GM19463 (cell line): Measurements from ENCODE around the gene CTSC.
A peak's percentile ranks its signal among the peaks of the same experiment; 100 is the strongest.
"Not testable (repeated sequence)": the region's sequence is repeated elsewhere in the genome, so short reads cannot be mapped to it uniquely, and the experiment has no call there.

ENCODE experiments used
- ATAC-seq: cut with Tn5 transposase; IDR thresholded peaks from one replicate; pipeline ENCODE4 v1.9.1; 2021; ENCODE audit warnings: mild to moderate bottlenecking, moderate library complexity; ENCODE audit not compliant: unreplicated experiment

CTSC gene

DNA sequence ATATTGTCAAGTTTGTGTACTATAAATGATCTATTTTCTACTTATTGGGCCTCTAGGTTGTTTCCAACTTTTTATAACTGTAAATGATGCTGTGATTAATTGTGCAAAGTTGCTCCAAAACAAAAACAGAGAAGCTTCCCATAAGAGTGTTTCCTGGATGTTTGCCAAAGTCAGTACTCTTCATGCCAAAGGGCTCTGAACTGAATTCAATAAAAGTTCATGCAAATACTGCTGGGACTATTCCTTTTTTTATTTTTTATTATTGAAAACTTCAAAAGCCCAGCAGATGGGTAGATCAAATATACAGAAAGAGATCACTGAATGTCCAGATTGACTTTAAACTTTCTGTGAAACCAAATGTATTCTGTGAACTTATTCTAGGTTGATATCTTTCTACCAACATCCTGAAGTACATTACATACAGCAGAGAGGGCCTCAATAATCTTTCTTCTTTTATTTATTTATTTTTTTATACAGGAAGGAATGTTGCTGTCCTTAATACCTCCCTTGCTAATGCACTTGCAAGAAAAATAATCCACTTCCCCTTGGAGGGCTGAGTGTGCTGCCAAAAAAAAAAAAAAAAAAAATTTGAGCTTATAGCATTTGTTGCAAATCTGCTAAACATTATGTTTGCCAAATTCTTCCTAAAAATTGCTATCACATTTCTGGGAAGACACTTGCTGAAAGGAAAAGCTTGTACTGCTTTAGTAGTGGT, 53.0 kb downstream of the CTSC start:
- ATAC-seq = no peak

DNA sequence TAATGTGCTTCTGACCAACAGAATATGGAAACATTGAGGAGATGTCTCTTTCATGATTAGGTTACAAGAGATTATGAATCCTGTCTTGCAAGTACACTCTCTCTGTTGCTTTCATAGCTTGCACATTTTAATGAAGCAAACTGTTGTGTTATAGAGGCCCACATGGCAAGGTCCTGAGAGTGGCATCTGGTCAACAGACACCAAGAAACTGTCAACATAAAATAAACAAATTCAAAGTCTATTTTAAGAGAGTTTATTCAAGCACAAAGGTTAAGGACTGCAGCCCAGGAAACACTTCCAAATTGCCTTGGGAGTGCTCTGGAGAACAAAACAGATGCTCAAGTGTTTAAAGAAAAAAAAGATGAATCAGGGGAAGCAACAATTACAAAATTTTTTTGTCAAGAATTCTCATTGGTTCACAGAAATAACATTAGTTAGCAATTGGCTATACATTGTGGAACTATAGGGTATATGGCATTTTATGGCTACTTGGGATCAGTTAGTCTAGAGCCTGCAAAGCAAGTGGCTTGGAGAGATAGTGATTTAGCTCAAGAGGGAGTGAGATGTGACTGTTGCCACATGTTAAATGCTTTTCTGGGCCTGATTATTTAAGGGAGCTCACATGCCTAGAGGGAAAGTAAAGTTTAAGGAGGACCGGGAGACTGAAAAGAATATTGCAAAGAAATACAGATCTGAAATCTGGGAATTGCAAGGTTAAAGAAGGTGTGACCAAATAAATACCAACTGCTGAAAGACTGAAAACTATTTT, 54.6 kb downstream of the CTSC start:
- ATAC-seq = no peak

DNA sequence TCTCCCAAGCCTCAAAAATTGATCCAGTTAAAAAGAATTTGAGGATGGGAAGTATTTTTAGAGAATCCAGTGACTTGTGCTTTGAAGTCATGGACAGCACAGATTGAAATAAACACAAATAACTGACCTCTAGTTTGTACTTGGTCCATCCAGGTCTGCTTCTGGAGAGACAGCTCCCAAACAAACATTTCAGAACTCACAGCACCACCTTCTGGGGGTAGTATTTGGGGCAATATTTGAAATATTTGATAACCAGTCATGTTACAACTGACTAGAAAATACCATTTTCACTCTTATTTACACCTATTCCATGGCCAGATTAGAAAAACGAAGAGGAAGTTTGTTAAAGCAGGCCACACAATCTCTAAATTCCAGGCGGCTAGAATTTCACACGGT, 56.2 kb downstream of the CTSC start:
- ATAC-seq = no peak

DNA sequence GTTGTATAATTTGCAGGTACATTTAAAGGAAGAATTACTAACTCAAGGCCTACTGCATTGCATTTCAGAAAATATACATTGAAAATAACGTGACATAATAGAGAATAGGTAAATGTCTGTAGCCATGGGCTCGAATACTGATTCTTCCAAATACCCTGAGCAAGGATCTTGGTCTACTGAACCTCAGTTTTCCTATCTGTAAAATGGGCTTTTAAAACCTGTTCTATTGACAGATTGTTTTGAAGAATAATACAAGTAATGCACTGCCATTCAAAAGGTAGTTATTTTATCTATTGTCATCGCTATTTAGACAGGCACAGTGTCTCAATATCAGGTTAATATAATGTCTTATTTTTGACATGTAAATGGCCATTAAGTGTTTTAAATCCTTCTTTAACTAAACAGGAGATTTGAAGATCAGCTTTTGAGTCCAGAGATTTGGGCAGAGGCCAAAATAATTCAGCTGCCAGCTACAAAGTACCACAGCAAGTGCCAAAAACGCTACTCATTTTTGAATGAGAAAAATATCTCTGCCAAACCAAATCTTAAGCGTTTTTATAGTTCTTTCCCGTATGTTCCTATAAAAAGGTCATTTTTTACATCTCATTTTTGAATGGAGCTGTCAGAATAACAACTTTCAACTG, 56.7 kb downstream of the CTSC start:
- no peak for ATAC-seq

DNA sequence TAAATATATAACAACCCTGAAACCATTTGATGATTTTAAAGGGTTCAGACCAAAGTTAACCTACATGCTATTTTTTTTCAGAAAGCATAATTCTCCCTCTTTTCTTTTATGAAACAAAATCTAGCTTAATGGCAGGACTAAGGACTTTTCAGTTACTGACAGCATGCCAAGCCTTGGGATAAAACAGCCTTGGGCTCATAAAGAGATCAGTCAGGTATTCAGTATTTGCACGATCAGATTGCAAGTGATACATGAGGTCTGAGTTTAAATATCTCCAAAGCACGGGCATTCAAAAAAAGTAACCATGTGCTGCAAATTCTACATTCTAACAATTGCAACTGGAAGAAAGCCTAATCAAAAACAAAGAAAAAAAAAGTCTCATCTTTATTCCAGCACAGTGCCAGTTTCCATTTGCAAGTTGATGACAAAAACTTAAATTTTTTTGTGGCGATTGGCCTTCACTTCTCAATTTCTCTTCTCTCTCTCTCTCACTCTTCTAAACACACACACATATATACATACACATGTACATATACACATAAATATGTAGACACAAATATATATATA, 60.1 kb downstream of the CTSC start:
- no peak for ATAC-seq

DNA sequence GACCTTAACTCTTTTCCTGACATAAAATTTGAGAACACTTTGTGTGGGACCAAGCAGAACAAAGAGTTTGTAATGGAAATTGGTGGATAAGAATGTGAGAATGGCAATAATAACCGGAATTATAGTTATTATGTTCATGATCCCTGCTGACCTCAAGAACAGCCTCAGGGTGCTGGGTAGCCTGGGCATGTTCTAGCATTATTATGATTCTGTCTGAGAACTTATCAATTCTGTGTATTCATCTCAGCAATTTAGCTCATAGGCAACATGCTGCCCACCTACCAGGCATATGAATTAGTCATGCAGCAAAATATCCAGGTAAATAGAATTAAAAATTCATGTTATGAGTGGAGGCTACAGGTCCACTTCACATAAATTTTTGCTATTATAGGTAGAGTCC, 61.9 kb downstream of the CTSC start:
- no peak for ATAC-seq

DNA sequence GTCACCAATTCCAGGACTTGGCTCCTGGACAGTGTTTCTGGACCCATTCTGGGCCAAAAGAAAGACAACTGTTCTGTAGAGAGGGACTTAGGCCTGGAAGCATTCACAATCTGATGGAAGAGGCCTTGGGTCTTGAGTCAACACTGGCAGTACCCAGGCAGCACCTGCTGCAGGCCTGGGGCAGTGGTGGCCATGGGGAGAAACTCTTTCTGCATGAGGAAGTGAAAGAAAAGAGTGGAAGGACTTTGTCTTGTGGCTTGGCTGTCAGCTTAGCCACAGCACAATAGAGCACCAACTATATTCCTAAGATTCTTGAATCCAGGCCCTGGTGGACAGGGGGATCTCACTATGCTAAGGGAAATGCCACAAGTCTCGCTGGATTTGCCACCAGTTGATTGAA, 70.6 kb downstream of the CTSC start:
- ATAC-seq = peak; percentile 78

DNA sequence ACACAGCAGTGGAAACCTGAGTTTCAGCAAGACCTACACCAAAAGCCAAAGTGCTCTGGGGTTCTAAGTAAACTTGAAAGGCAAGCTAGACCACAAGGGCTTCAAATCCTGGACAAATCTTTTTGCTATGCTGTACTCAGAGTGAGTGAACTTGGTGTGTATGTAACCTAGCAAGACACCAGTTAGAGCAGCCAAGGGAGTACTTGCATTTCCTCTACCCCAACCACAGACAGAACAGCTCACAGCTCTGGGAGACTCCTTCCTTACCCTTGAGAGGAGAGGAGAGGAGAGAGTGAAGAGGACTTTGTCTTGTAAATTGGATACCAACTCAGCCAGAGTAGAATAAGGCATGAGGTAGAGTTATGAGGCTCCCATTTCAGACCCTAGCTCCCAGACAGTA, 71.4 kb downstream of the CTSC start:
- no peak for ATAC-seq

DNA sequence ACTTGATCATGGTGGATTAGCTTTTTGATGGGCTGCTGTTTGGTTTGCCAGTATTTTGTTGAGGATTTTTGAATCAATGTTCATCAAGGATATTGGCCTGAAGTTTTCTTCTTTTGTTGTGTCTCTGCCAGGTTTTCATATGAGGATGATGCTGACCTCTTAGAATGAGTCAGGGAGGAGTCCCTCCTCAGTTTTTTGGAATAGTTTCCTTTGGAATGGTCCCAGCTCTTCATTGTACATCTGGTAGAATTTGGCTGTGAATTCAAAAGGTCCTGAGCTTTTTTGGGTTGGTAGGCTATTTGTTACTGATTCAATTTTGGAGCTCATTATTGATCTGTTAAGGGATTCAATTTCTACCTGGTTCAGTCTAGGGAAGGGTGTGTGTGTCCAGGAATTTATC, 78.1 kb downstream of the CTSC start:
- ATAC-seq = no peak

DNA sequence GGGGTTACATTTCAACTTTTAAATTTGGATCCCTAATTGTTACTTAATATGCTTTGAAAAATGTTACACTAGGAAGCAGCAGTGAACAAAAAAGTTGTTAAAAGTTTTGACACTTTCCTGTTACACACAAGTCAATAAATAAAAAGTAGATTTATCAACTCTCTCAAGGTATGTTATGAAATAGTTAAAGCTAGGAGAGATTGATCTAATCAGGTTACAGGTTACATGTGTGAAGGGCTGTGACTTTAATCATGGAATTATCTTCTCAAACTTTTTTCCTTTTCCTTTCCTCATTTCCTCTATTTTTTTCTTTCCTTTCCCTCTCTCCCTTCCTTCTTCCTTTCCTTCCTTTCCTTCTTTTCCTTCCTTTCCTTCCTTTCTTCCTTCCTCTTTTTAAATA, 85.3 kb downstream of the CTSC start:
- no peak for ATAC-seq

DNA sequence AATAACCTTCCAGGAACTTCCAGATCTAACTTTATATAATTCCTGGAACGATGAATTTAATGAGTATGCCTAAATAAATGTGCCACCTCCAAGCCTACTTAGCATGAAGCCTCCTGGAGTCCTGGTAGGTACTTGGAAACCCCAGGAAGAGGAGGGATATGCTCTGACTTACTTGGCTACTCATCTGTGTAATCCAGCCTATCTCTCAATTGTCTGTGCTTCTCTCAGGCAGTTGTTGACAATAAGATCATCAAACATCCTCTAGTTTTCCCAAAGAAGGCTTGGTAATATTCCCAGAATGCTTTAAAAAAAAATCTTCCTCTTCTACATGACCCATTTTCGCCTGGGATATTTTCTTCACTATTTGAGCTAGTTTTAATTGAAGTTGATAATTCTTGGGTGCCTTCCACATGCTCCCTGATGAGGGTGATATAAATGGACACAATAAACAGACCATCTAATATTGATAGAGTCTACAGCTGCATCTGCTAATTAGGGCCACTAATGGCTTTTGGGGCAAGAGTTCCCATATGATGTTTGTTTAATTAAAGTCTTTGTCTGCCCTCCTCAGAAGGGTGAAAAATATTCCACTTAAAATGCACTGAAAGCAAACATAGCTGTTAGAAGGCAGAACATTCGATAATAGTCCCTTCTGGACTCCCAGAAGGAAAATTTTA, 86.8 kb downstream of the CTSC start:
- ATAC-seq = no peak

DNA sequence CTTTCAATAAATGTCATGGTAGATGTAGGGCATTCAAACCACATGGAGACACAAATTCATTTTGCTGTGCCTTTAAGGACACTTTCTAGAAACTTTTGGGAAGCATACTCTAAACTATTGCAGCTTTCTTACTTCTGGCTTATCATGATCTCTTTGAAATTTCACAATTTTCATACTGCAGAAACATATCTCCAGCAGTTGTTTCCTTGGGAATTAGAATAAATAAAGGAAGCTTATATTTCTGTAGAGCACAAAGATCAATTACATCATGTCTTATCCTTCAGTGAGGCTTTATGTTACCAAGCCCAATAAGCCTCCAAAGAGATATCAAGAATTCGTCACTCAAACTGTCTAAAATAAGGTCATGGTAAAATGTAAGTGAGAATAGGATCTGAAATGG, 87.8 kb downstream of the CTSC start:
- ATAC-seq = no peak

DNA sequence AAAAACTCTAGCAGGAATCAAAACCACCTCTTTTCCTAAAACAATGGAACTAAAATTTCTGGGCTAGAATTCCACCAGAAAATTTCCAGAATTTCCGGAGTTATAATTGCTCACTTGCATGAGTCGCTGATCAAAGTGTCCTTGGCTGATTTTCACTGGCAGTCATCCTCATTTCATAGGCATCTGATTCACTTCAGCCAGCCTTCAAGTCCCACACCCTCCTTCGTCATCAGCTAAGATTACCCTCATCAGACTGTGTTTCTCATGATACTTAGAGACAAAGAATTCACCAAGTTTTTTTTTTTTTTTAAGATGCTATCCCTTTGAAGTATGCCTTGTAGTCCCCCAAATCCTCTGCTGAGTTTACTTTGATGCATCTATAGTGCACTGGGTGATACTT, 90.8 kb downstream of the CTSC start:
- ATAC-seq = no peak

DNA sequence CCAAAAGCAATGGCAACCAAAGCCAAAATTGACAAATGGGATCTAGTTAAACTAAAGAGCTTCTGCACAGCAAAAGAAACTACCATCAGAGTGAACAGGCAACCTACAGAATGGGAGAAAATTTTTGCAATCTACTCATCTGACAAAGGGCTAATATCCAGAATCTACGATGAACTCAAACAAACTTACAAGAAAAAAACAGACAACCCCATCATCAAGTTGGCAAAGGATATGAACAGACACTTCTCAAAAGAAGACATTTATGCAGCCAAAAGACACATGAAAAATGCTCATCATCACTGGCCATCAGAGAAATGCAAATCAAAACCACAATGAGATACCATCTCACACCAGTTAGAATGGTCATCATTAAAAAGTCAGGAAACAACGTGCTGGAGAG, 92.0 kb downstream of the CTSC start:
- ATAC-seq = not testable (repeated sequence)
